ENCODE measurements around the gene ZNF236. TPM values are rescaled to one million over a fixed set of nuclear protein-coding genes. Genes with fewer than 3 reads are reported as not detected.

The ZNF236 gene
- total and polyA plus RNA-seq, 5 experiments from 2014 or later = 4.6 to 25.6 (median 8.4) TPM

DNA sequence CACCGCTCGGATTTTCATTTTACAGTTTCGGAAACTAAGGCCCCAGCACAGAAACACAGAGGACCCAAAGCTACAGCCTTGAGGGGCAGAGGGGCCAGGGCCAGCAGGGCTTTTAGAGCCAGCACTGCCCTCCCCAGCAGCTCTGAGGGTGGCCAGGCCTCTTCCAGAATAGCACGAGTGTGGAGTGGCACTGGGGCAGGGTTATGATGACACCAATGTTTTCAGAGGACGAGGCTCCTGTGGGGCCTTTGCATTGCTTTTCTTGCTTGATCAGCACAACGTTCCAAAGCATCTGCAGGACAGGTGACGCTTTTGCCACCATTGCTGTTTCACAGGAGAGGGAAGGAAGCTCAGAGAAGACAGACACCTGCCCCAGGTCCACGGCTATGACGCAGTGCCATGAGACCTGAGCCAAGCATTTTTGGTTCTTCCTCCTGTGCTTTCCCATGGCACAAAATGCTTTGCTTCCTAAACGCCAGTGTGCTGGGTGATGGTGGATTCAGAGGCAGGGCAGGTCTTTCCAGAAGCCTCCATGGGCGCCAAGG is 183.4 kb downstream of the ZNF236 start:
- DNase-seq (no peak), ATAC-seq (no peak)
- H3K4me3 Mint-ChIP-seq = peak overlapping the region in 6 of 10 donors; percentile 2 to 81 (median 47)
- H3K27ac Mint-ChIP-seq = peak overlapping the region in 1 of 10 donors; percentile 1
- peaks cover 0 to 23% (median 5%) of the 10 kb centered on the region in 3 donors for H3K36me3 Mint-ChIP-seq
- no peaks in the 10 kb centered on the region for H3K27me3 Mint-ChIP-seq
- POLR2A ChIA-PET = interaction anchor here (0.8 to 1.2 kb wide), 3 partner anchors 11 to 97 kb away, joined by 3 to 5 read pairs (median 4); no protein-coding TSS in a partner anchor
- H3K9me3 Mint-ChIP-seq = no peaks in the 10 kb centered on the region
- peaks cover 13 to 44% (median 34%) of the 10 kb centered on the region in 4 donors for H3K4me1 Mint-ChIP-seq

DNA sequence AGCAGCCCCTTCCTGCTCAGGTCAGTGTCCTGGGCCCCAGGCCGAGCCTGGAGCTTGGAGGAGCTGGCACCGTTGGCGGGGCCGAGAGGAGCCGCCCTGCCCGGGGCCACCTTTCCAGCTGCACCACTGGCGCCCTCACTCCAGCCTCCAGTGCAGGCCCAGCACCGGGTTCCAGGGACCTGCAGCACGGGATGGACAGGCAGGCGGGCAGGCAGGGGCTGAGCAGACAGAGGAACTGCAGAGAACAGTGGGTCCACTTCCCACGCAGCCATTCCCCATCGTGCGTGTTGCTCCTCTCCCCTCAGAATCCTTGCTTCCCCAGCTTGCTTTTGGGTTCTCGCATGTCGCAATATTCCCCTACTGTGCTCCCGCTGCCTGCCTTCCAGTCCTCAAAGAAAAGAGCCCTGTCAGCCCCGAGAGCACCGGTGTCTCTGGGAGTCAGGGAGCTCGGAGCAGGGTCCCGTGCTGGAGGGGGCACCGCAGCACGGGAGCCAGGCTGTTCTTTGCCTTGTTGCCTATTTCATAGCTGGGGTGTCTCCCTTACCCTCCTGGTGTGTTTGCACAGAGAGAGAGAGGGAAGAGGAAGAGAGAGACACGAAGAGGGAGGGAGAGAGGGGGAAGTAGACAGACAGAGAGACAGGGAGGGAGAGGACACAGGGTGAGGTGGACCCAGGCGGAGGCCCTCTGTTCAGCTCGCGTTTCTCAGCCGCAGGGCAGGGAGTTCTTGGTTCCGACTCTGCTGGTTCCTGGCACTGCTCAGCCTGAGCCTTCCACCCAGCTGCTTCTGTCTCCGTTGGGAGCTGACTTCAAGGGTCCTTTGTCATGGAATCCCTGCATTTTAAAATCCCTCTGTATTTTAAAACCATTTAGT is 184.2 kb downstream of the ZNF236 start:
- H3K9me3 Mint-ChIP-seq = no peaks in the 10 kb centered on the region
- no peaks in the 10 kb centered on the region for H3K27me3 Mint-ChIP-seq
- POLR2A ChIA-PET = interaction anchor here (1.2 kb wide), 1 partner anchor 47 kb away, joined by 5 read pairs; no protein-coding TSS in a partner anchor
- peaks cover 13 to 44% (median 34%) of the 10 kb centered on the region in 4 donors for H3K4me1 Mint-ChIP-seq
- DNase-seq = no peak
- peaks cover 0 to 31% (median 5%) of the 10 kb centered on the region in 3 donors for H3K36me3 Mint-ChIP-seq
- peak overlapping the region in 4 of 10 donors; percentile 19 to 32 (median 25) for H3K4me3 Mint-ChIP-seq
- no peak for ATAC-seq
- H3K27ac Mint-ChIP-seq = peak overlapping the region in 2 of 10 donors; percentile 37 to 49

DNA sequence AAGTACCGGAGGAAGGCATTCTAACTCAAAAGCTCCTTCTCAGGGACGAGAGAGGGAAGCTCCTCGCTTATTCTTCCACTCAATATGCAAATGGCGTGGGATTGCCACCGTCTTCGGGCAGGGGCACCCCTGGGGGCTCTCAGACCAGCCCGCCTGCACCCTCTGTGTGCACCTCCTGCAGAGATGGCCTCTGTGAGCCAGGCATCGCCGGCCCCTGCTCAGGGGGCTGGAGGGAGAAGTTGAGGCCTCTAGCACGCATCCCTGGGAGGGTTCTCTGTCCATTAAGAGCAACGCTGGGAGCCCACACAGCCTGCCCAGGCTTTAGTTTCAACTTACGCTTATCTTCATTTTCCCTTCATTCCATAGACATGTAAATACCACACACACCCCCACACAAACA is 184.9 kb downstream of the ZNF236 start:
- H3K27me3 Mint-ChIP-seq = no peaks in the 10 kb centered on the region
- peak overlapping the region in 3 of 10 donors; percentile 24 to 78 (median 51) for H3K27ac Mint-ChIP-seq
- peak overlapping the region in 2 of 10 donors; percentile 12 to 32 for H3K4me3 Mint-ChIP-seq
- H3K9me3 Mint-ChIP-seq = no peaks in the 10 kb centered on the region
- DNase-seq (no peak), ATAC-seq (no peak)
- peaks cover 16 to 48% (median 38%) of the 10 kb centered on the region in 4 donors for H3K4me1 Mint-ChIP-seq
- H3K36me3 Mint-ChIP-seq = peaks cover 0 to 38% (median 7%) of the 10 kb centered on the region in 3 donors
- POLR2A ChIA-PET = no interaction called here

DNA sequence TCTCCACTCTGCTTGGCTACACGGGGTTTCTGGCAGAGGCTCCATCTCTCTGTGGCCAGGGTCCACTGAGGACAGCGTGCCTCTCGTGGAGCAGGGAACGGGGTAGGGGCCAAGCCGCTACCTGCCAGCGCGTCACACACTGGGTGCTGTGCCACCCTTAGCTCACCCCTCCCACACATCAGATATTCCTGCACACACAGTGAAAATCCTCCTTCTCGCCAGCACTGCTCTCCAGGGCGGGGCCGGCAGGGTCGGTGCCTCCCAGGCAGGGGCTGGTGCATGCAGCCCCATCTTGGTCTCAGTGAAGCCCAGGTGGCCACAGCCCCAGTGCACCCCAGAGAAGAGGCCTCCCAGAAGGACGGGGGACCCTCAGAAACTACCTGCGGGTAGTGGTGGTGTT is 185.6 kb downstream of the ZNF236 start:
- POLR2A ChIA-PET = no interaction called here
- Mint-ChIP-seq H3K27me3 (no peaks in the 10 kb centered on the region), H3K4me3 (peak overlapping the region in 1 of 10 donors; percentile 22), H3K9me3 (no peaks in the 10 kb centered on the region), H3K36me3 (peaks cover 0 to 45% (median 7%) of the 10 kb centered on the region in 3 donors), H3K4me1 (peaks cover 17 to 51% (median 37%) of the 10 kb centered on the region in 4 donors), H3K27ac (peak overlapping the region in 3 of 10 donors; percentile 51 to 80 (median 66))
- DNase-seq = no peak
- ATAC-seq = no peak

DNA sequence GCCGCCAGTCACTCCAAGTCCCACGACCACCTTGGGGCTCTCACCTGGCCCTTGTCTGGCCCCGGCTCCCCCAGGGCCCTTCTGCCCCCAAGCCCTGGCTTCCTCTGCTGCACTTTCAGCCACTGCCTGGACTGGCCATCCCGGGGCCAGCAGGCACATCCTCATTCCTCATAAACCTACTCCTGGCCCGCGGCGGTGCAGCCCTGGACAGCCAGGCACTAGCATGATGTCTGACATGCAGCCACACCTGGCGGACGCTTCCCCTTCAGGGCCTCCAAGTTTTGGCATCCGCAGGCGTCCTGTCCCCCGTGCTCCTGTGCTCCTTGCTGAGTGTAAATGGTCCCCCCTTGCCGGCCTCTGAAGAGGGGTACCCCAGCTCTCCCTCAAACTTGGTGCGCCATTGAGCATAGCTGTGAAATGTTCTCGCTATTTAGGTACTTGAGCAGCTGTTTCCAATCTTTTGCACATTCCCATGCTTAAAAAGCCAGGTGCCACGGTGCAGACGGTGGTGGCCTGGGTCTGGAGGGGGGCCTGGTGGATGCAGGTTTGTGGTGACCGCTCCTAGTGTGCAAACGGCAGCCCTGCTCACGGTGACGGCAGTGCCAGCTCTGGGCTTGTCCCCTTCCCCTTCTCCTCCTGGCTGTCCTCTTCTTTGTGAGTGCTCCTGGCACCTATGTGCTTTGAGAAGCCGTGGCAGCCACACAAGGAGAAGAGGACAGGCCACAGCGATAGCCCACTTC is 186.4 kb downstream of the ZNF236 start:
- H3K27me3 Mint-ChIP-seq = no peaks in the 10 kb centered on the region
- peaks cover 21 to 56% (median 39%) of the 10 kb centered on the region in 4 donors for H3K4me1 Mint-ChIP-seq
- ATAC-seq = no peak
- POLR2A ChIA-PET = no interaction called here
- no peak overlapping the region for H3K4me3 Mint-ChIP-seq
- DNase-seq = no peak
- H3K9me3 Mint-ChIP-seq = no peaks in the 10 kb centered on the region
- peaks cover 0 to 52% (median 10%) of the 10 kb centered on the region in 3 donors for H3K36me3 Mint-ChIP-seq
- peak overlapping the region in 5 of 10 donors; percentile 25 to 71 (median 41) for H3K27ac Mint-ChIP-seq

DNA sequence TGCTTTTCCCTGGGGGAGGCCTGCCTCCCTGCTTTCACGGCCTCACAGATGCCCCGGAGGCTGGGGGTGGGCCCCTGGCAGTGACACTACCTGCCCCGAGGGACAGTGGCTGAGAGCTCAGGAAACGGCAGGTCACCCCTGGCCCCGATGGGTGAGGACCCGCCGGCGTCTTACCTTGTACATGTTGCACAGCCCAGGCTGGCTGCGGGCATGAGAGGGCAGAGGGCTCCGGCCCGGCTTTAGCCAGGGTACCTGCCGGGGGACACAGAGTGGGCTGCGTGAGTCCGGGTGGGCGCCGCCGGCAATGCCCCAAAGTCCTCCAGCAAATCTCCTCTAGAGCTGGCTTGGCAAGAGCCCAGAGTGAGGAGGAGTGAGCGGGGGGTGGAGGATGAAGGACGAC is 187.3 kb downstream of the ZNF236 start:
- H3K9me3 Mint-ChIP-seq = no peaks in the 10 kb centered on the region
- no peak for DNase-seq
- H3K4me3 Mint-ChIP-seq = no peak overlapping the region
- H3K27ac Mint-ChIP-seq = peak overlapping the region in 1 of 10 donors; percentile 40
- no peak for ATAC-seq
- peaks cover 0 to 58% (median 10%) of the 10 kb centered on the region in 3 donors for H3K36me3 Mint-ChIP-seq
- POLR2A ChIA-PET = no interaction called here
- no peaks in the 10 kb centered on the region for H3K27me3 Mint-ChIP-seq
- peaks cover 20 to 48% (median 31%) of the 10 kb centered on the region in 4 donors for H3K4me1 Mint-ChIP-seq

DNA sequence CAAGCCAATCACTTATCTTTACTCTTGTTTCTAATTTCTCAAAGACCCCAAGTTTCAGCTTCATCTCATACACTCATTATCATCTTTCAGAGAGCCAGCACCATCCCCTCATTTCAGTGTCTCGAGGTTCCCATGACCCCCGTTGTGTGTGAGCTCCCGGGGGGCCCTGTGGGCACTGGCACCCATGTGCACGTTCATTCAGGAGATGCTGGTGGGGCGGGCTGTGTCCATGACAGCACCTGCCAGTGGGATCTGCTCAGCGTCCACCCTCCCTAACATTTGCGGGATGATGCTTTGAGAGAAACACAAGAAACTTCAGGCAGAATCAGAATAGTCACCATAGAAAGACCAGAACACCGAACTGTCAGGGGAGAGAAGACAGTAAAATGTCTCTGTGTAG is 189.8 kb downstream of the ZNF236 start:
- peaks cover 0 to 77% (median 12%) of the 10 kb centered on the region in 3 donors for H3K36me3 Mint-ChIP-seq
- H3K27me3 Mint-ChIP-seq = no peaks in the 10 kb centered on the region
- H3K9me3 Mint-ChIP-seq = no peaks in the 10 kb centered on the region
- peaks cover 15 to 35% (median 20%) of the 10 kb centered on the region in 4 donors for H3K4me1 Mint-ChIP-seq
- peak overlapping the region in 3 of 10 donors; percentile 25 to 64 (median 27) for H3K27ac Mint-ChIP-seq
- no peak overlapping the region for H3K4me3 Mint-ChIP-seq
- POLR2A ChIA-PET = no interaction called here
- DNase-seq (no peak), ATAC-seq (no peak)

DNA sequence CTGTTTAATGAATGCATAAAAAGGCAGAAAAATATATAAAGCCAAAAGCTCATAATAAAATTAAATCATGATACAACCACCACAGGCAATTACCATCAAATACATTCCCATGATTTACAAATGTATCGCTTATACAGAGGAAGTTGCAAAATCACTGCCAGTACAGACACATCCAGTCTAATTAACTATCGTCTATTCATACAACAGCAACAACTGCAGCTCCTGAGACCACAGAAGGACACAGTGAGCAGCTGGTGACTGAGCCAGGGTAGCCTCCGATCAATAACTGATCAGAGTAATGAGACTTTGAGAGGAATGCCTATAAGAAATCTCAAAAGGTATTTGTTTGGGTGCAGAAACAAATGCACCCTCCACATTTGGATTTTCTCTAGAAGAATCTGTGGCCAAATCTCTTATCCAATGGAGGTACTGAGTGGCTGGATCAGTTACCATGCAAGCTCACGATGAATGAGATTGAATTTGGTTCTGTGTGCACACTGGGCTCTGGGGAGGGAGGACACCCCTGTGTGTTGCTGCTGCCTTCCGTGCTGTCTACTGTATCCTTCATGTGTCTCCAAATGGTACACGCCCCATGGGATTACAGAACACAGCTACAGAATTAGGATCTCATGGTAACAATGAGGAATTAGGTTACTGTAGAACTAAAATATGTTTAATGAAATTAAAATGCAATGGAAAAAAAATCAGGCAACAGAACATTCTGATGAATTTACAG is 190.6 kb downstream of the ZNF236 start:
- Mint-ChIP-seq H3K27me3 (no peaks in the 10 kb centered on the region), H3K4me3 (peak overlapping the region in 1 of 10 donors; percentile 4), H3K36me3 (peaks cover 0 to 81% (median 17%) of the 10 kb centered on the region in 3 donors), H3K9me3 (no peaks in the 10 kb centered on the region), H3K27ac (peak overlapping the region in 5 of 10 donors; percentile 29 to 64 (median 43)), H3K4me1 (peaks cover 15 to 37% (median 17%) of the 10 kb centered on the region in 4 donors)
- POLR2A ChIA-PET = no interaction called here
- no peak for ATAC-seq
- DNase-seq = no peak

DNA sequence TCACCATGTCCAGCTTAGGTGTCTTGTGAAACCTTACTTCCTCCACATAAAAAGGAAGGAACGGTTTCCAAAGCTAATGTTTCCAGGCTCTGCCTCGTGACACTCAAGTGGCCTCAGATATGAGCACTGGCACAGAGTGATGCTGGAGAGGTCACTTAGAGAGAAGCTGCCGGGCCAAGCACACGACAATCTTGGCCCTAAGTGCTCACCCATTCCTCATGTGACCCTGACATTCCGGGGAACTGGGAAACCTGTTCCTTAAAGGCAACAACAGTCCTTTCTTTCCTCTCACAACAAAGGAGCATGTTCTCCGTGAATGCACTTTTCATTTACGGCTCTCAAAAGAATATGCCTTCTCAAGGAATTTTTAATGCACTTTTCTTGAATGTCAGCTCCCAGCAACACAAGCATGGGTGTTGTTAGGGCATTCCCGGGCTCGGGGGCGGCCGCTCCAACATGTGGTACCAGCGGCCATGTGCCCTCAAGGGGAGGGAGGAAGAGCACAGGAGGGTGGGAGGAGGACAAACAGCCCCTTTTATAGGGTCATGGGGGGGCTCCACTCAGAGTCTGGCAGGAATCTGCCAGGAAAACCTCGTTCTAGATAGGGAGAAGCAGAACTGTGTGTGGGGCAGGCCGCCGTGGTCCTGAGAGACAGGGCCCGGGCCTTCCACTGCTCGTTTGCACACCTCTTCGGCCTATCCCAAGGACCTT is 191.6 kb downstream of the ZNF236 start:
- H3K9me3 Mint-ChIP-seq = peaks cover 0 to 5% (median 0%) of the 10 kb centered on the region in 9 donors
- H3K36me3 Mint-ChIP-seq = peaks cover 0 to 85% (median 17%) of the 10 kb centered on the region in 3 donors
- H3K27ac Mint-ChIP-seq = peak overlapping the region in 2 of 10 donors; percentile 66 to 71
- POLR2A ChIA-PET = no interaction called here
- H3K27me3 Mint-ChIP-seq = no peaks in the 10 kb centered on the region
- no peak for ATAC-seq
- H3K4me3 Mint-ChIP-seq = no peak overlapping the region
- no peak for DNase-seq
- H3K4me1 Mint-ChIP-seq = peaks cover 17 to 40% (median 22%) of the 10 kb centered on the region in 4 donors

DNA sequence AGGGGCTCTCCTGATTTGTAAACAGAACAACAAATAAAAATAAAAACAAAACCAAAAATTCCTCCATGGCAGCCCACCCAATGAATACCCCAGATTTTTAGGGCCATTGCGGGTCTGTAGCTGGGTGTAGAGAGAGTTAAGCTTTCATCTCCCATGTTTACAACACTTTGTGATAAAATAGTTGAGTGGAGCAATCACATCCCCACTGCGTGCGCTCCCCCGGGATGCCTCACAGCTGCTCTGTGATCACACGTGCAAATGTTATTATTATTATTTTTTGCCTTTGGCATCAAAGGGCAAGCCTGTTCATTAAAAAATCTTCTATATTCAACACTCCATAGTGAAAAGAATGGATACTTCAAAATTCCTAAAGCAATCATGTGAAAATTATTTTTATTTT is 192.2 kb downstream of the ZNF236 start:
- Mint-ChIP-seq H3K4me1 (peaks cover 21 to 44% (median 27%) of the 10 kb centered on the region in 4 donors), H3K36me3 (peaks cover 0 to 89% (median 17%) of the 10 kb centered on the region in 3 donors), H3K27ac (no peak overlapping the region), H3K9me3 (peaks cover 0 to 8% (median 0%) of the 10 kb centered on the region in 9 donors), H3K4me3 (no peak overlapping the region), H3K27me3 (no peaks in the 10 kb centered on the region)
- DNase-seq = no peak
- no peak for ATAC-seq
- POLR2A ChIA-PET = no interaction called here

DNA sequence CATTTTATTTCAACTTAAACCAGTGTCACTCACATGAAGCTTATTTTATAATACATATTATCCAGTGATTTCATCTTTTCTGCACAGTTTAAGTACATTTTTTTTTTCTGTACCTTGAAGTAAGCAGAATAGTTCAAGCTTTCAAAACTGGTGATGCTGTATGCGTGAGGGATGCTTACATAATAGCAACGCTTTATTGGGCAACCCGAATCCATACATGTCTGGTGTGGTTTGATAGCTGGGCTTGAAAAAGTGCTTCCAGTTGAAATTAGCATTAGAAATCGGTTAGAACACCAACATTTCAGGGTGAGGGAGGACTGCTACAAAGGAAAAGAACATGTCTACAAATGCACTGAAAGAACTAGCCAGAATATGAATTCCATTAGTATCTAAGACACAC is 192.8 kb downstream of the ZNF236 start:
- Mint-ChIP-seq H3K4me3 (no peak overlapping the region), H3K9me3 (peaks cover 0 to 8% (median 0%) of the 10 kb centered on the region in 9 donors), H3K27ac (peak overlapping the region in 2 of 10 donors; percentile 12 to 51), H3K4me1 (peaks cover 24 to 46% (median 30%) of the 10 kb centered on the region in 4 donors), H3K27me3 (no peaks in the 10 kb centered on the region), H3K36me3 (peaks cover 0 to 85% (median 14%) of the 10 kb centered on the region in 3 donors)
- POLR2A ChIA-PET = no interaction called here
- DNase-seq = no peak
- no peak for ATAC-seq

Measured in naive thymus-derived CD8-positive, alpha-beta T cell (primary cell).